Neural progenitor cell (in vitro differentiated cells): ENCODE measurements around the gene OR11L1. TPM values are rescaled to one million over a fixed set of nuclear protein-coding genes. Genes with fewer than 3 reads are reported as not detected.

ENCODE experiments used
- DNase-seq: peaks from one replicate; pipeline ENCODE4 v3.0.0-alpha.2; 2016; ENCODE audit warnings: low spot score
- H2AFZ ChIP-seq: fragments of 200-600 bp; sonication (generic); replicated peaks from 2 replicates; pipeline ENCODE4 v1.6.1; 2016; ENCODE audit warnings: antibody characterized with exemption
- H3F3A ChIP-seq: fragments of 200-600 bp; sonication (generic); 2 replicates; pipeline ENCODE4 v1.6.1; 2016; ENCODE audit warnings: antibody characterized with exemption, low read depth
- H3K27ac ChIP-seq: fragments of 200-600 bp; sonication (generic); 2 replicates; pipeline ENCODE4 v1.5.1; 2016; ENCODE audit warnings: mild to moderate bottlenecking
- H3K27me3 ChIP-seq: fragments of 200-600 bp; sonication (generic); 2 replicates; pipeline ENCODE4 v1.6.1; 2016; ENCODE audit warnings: mild to moderate bottlenecking, moderate library complexity
- H3K36me3 ChIP-seq: fragments of 200-600 bp; sonication (generic); 2 replicates; pipeline ENCODE4 v1.5.1; 2016
- H3K4me1 ChIP-seq: fragments of 200-600 bp; sonication (generic); 2 replicates; pipeline ENCODE4 v1.6.1; 2016; ENCODE audit warnings: mixed run types
- H3K4me2 ChIP-seq: fragments of 200-600 bp; sonication (generic); 2 replicates; pipeline ENCODE4 v1.6.1; 2016
- H3K4me3 ChIP-seq: fragments of 200-600 bp; sonication (generic); 2 replicates; pipeline ENCODE4 v1.5.1; 2016
- H3K79me2 ChIP-seq: fragments of 200-600 bp; sonication (generic); 2 replicates; pipeline ENCODE4 v1.6.1; 2016; ENCODE audit warnings: low read depth
- H3K9ac ChIP-seq: fragments of 200-600 bp; sonication (generic); 2 replicates; pipeline ENCODE4 v1.6.1; 2016
- H3K9me3 ChIP-seq: fragments of 200-600 bp; sonication (generic); 2 replicates; pipeline ENCODE4 v1.5.1; 2016; ENCODE audit warnings: low read depth
- H4K20me1 ChIP-seq: fragments of 200-600 bp; sonication (generic); 2 replicates; pipeline ENCODE4 v1.6.1; 2016; ENCODE audit warnings: low read depth
- H3K27ac Mint-ChIP-seq: 3 replicates; pipeline ENCODE4 v1.8.0; 2021; ENCODE audit warnings: mixed read lengths
- H3K27me3 Mint-ChIP-seq: 2 replicates; pipeline ENCODE4 v1.8.0; 2022; ENCODE audit warnings: low read depth, mild to moderate bottlenecking, inconsistent platforms, moderate library complexity, mixed read lengths; ENCODE audit not compliant: insufficient read depth
- H3K36me3 Mint-ChIP-seq: 3 replicates; pipeline ENCODE4 v1.8.0; 2021; ENCODE audit warnings: mixed read lengths
- H3K4me1 Mint-ChIP-seq: 3 replicates; pipeline ENCODE4 v1.8.0; 2021; ENCODE audit warnings: mixed read lengths
- H3K4me3 Mint-ChIP-seq: 3 replicates; pipeline ENCODE4 v1.8.0; 2021; ENCODE audit warnings: mild to moderate bottlenecking, moderate library complexity, mixed read lengths
- H3K9me3 Mint-ChIP-seq: 3 replicates; pipeline ENCODE4 v1.8.0; 2020; ENCODE audit warnings: mixed read lengths
- CTCF ChIP-seq: fragments of 200-600 bp; sonication (generic); IDR thresholded peaks from 2 replicates; pipeline ENCODE4 v1.5.1; 2017; ENCODE audit warnings: antibody characterized with exemption, mild to moderate bottlenecking
- EZH2 ChIP-seq: fragments of 200-600 bp; sonication (generic); IDR thresholded peaks from 2 replicates; pipeline ENCODE4 v1.6.1; 2017; ENCODE audit warnings: antibody characterized with exemption, mild to moderate bottlenecking, moderate library complexity
- EZH2phosphoT487 ChIP-seq: fragments of 200-600 bp; sonication (generic); IDR thresholded peaks from 2 replicates; pipeline ENCODE4 v1.6.1; 2017; ENCODE audit warnings: antibody characterized with exemption
- total RNA-seq: library from RNA; depleted of rRNA; stranded (reverse); fragments of >200 nt; gene quantifications from 2 replicates; pipeline ENCODE4 v1.2.3, GENCODE V29; 2015; ENCODE audit warnings: low replicate concordance

OR11L1 gene
- total RNA-seq, 1 donor from 2014 or later, result not detected

- Histone ChIP-seq H3K9ac (no peak overlapping the region), H3K4me2 (no peak overlapping the region), H2AFZ (no peak overlapping the region), H3K79me2 (no peaks in the 10 kb centered on the region), H3K36me3 (no peaks in the 10 kb centered on the region), H3K27me3 (no peaks in the 10 kb centered on the region), H4K20me1 (no peaks in the 10 kb centered on the region), H3K27ac (no peak overlapping the region), H3K4me3 (no peak overlapping the region), H3K4me1 (no peaks in the 10 kb centered on the region), H3K9me3 (peaks cover 18% of the 10 kb centered on the region), H3F3A (no peaks in the 10 kb centered on the region)
- peaks cover 3% of the 10 kb centered on the region for H3K4me1 Mint-ChIP-seq
- peaks cover 17% of the 10 kb centered on the region for H3K9me3 Mint-ChIP-seq
- H3K27ac Mint-ChIP-seq, result no peak overlapping the region
- no peak for DNase-seq
- no peaks in the 10 kb centered on the region for H3K36me3 Mint-ChIP-seq
- H3K4me3 Mint-ChIP-seq, result no peak overlapping the region
- H3K27me3 Mint-ChIP-seq, result peaks cover 14% of the 10 kb centered on the region
- TF ChIP-seq CTCF, result no peak
- no peak for TF ChIP-seq EZH2
- no peak for TF ChIP-seq EZH2phosphoT487
These were observed 13.3 kb upstream of the OR11L1 start for GRCh38 chr1:247854899-247855545.

DNA sequence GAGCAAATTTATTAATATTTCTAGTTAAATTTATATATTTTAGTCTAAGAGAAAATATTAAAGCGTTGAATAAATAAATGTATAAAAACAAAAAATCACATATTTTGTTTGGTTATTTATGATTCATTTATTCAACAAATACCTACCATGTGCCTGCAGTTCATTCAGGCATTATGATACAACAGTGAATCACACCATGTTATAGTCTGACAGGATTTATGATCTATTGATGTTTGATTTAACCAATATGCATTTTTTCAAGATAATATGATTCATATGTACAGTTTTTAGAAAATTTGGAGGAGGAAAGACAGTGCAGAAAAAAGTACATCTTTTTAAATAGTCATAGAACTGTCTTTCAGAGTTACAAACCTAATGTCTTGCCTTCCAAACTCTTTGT is 7.9 kb upstream of the OR11L1 start:
- H3K9ac ChIP-seq, result no peak overlapping the region
- H4K20me1 ChIP-seq, result no peaks in the 10 kb centered on the region
- H3K36me3 Mint-ChIP-seq, result no peaks in the 10 kb centered on the region
- DNase-seq, result no peak
- no peak for TF ChIP-seq EZH2
- TF ChIP-seq EZH2phosphoT487, result no peak
- TF ChIP-seq CTCF, result no peak
- H3K4me3 Mint-ChIP-seq, result no peak overlapping the region
- no peaks in the 10 kb centered on the region for H3K4me1 ChIP-seq
- H3K4me3 ChIP-seq, result no peak overlapping the region
- no peak overlapping the region for H3K27ac ChIP-seq
- peaks cover 3% of the 10 kb centered on the region for H3K27me3 Mint-ChIP-seq
- peaks cover 28% of the 10 kb centered on the region for H3K9me3 ChIP-seq
- no peak overlapping the region for H3K27ac Mint-ChIP-seq
- H3K4me2 ChIP-seq, result no peak overlapping the region
- H3K9me3 Mint-ChIP-seq, result peaks cover 15% of the 10 kb centered on the region
- no peaks in the 10 kb centered on the region for H3F3A ChIP-seq
- no peak overlapping the region for H2AFZ ChIP-seq
- no peaks in the 10 kb centered on the region for H3K36me3 ChIP-seq
- no peaks in the 10 kb centered on the region for H3K79me2 ChIP-seq
- no peaks in the 10 kb centered on the region for H3K27me3 ChIP-seq
- no peaks in the 10 kb centered on the region for H3K4me1 Mint-ChIP-seq

DNA sequence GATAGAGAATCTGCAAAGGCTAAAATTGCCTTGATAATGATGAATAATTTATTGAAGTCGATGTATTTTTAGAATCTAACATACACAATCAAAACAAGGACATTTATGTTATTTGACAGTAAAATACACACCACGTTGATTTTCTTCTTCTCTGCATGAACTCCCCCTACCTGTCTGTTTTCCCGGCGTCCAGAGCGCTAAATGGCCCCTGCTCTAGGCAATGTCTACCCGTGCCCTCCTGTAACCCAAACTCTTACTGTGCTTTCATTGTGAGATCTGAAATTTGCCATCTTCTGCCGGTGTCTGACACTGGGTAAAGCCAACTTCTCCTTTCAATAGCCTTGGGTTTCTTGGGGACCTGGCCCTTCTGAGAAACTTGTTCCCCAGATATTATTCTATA is 6.7 kb upstream of the OR11L1 start:
- Histone ChIP-seq H3K4me1 (no peaks in the 10 kb centered on the region), H2AFZ (no peak overlapping the region), H3F3A (no peaks in the 10 kb centered on the region), H3K27me3 (no peaks in the 10 kb centered on the region), H3K9me3 (peaks cover 31% of the 10 kb centered on the region), H4K20me1 (no peaks in the 10 kb centered on the region), H3K9ac (no peak overlapping the region), H3K27ac (no peak overlapping the region), H3K79me2 (no peaks in the 10 kb centered on the region), H3K4me3 (no peak overlapping the region), H3K4me2 (no peak overlapping the region), H3K36me3 (no peaks in the 10 kb centered on the region)
- Mint-ChIP-seq H3K9me3 (peaks cover 12% of the 10 kb centered on the region), H3K27me3 (peaks cover 3% of the 10 kb centered on the region), H3K4me3 (no peak overlapping the region), H3K27ac (no peak overlapping the region), H3K4me1 (no peaks in the 10 kb centered on the region), H3K36me3 (no peaks in the 10 kb centered on the region)
- no peak for TF ChIP-seq EZH2
- TF ChIP-seq EZH2phosphoT487, result no peak
- TF ChIP-seq CTCF, result no peak
- no peak for DNase-seq
